Gastroesophageal sphincter (tissue), 4 donors: ENCODE data around the gene LY9. TPM values are rescaled to one million over a fixed set of nuclear protein-coding genes. Genes with fewer than 3 reads are reported as not detected.
"Not testable (repeated sequence)": the region's sequence is repeated elsewhere in the genome, so short reads cannot be mapped to it uniquely, and the experiment has no call there.

Source experiments
- ATAC-seq: fragments of 150-250 bp; one replicate; pipeline ENCODE4 v1.9.1; 2016; ENCODE audit warnings: mild to moderate bottlenecking, moderate library complexity
- H3K27ac ChIP-seq, 4 donors: fragments of 200-600 bp; sonication (generic) in 3 of 4; 1 replicate in 3 of 4; 2 replicates in 1 of 4; pipeline ENCODE4 v1.5.1; 2016 to 2019
- H3K27me3 ChIP-seq: fragments of 200-600 bp; sonication (generic); one replicate; pipeline ENCODE4 v1.5.1; 2019
- H3K36me3 ChIP-seq, 2 donors: fragments of 200-600 bp; sonication (generic); one replicate each; pipeline ENCODE4 v1.5.1; 2019; ENCODE audit warnings: control low read depth in 1 of 2
- H3K4me1 ChIP-seq, 3 donors: fragments of 200-600 bp; sonication (generic); 1 replicate in 2 of 3; 2 replicates in 1 of 3; pipeline ENCODE4 v1.5.1; 2016 to 2019; ENCODE audit warnings: control low read depth in 2 of 3
- H3K4me3 ChIP-seq, 2 donors: fragments of 200-600 bp; sonication (generic); one replicate each; pipeline ENCODE4 v1.5.1; 2019; ENCODE audit warnings: mild to moderate bottlenecking in 1 of 2, moderate library complexity in 1 of 2
- H3K9me3 ChIP-seq, 3 donors: fragments of 200-600 bp; sonication (generic); one replicate each; pipeline ENCODE4 v1.5.1; 2017 to 2019; ENCODE audit warnings: control low read depth in 2 of 3
- EP300 ChIP-seq: sonication (generic); formaldehyde crosslinking; IDR thresholded peaks from one replicate; pipeline ENCODE4 v1.6.1; 2017; ENCODE audit warnings: antibody characterized with exemption, mild to moderate bottlenecking
- POLR2A ChIP-seq, 2 donors: fragments of 450-650 bp; IDR thresholded peaks; one replicate each; pipeline ENCODE4 v1.6.1; 2017; ENCODE audit warnings: antibody characterized with exemption in 2 of 2, mild to moderate bottlenecking in 2 of 2, moderate library complexity in 1 of 2
- POLR2AphosphoS5 ChIP-seq: sonication (generic); formaldehyde crosslinking; IDR thresholded peaks from one replicate; pipeline ENCODE4 v1.6.1; 2017; ENCODE audit warnings: antibody characterized with exemption
- WGBS, 2 donors: methylation state at CpG; one replicate each; pipeline ENCODE4 v1.1.5; 2018; ENCODE audit warnings: low coverage in 1 of 2; 5-methylcytosine and 5-hydroxymethylcytosine counted together
- total RNA-seq, 4 donors: library from RNA; depleted of rRNA; stranded (reverse); fragments of >200 nt; gene quantifications; one replicate each; pipeline ENCODE4 v1.1.0, GENCODE V29; 2016
- TF ChIP-seq, protein P1 (sequence below), 4 experiments: fragments of 200-600 bp in 2 of 4; fragments of 450-650 bp in 2 of 4; sonication (generic) in 1 of 4; IDR thresholded peaks; one replicate each; pipeline ENCODE4 v1.5.1; 2017 to 2019; ENCODE audit warnings: antibody characterized with exemption in 4 of 4, mild to moderate bottlenecking in 2 of 4, moderate library complexity in 2 of 4

LY9 gene
- total RNA-seq, 4 donors from 2014 or later = 0.27 to 2.4 (median 0.62) TPM; not detected in 1

GRCh38 chr1:160864173-160864572 lies 68.2 kb downstream of the LY9 start:
- WGBS, 2 donors = 31 to 71% methylated on average over 1 to 2 of the region's 2 CpGs

DNA sequence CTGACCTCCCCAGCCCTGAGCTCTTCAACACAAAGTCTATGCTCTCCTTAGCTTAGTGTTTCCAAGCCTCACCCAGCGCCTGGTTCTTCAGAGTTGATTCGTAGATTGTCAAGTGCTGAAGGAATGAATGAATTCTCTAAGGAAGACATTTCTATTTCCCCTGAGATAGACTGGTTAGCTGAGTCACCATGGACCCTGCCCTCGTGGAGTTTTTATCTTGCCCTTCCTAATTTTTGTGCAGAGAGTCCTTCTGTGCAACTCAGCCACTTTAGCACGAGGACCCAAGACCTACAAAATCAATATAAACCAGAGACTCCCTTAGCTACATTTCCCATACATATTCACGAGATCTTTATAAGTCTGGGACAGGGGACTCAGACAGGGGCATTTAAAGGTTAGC lies 69.4 kb downstream of the LY9 start:
- no peak overlapping the region for H3K27ac ChIP-seq
- no peaks in the 10 kb centered on the region for H3K4me1 ChIP-seq
- 84 to 91% methylated on average over 2 to 5 of the region's 5 CpGs for WGBS, 2 donors
- no peak overlapping the region for H3K4me3 ChIP-seq
- TF ChIP-seq, protein P1, sequence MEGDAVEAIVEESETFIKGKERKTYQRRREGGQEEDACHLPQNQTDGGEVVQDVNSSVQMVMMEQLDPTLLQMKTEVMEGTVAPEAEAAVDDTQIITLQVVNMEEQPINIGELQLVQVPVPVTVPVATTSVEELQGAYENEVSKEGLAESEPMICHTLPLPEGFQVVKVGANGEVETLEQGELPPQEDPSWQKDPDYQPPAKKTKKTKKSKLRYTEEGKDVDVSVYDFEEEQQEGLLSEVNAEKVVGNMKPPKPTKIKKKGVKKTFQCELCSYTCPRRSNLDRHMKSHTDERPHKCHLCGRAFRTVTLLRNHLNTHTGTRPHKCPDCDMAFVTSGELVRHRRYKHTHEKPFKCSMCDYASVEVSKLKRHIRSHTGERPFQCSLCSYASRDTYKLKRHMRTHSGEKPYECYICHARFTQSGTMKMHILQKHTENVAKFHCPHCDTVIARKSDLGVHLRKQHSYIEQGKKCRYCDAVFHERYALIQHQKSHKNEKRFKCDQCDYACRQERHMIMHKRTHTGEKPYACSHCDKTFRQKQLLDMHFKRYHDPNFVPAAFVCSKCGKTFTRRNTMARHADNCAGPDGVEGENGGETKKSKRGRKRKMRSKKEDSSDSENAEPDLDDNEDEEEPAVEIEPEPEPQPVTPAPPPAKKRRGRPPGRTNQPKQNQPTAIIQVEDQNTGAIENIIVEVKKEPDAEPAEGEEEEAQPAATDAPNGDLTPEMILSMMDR (IDR thresholded peaks at IDR 0.05) = no peak
- no peak for TF ChIP-seq POLR2A (IDR thresholded peaks at IDR 0.05)
- no peak for TF ChIP-seq EP300
- no peak for TF ChIP-seq POLR2AphosphoS5
- no peaks in the 10 kb centered on the region for H3K9me3 ChIP-seq
- no peak for ATAC-seq
- peaks cover 10% of the 10 kb centered on the region for H3K27me3 ChIP-seq
- no peaks in the 10 kb centered on the region for H3K36me3 ChIP-seq

More at GRCh38 chr1:160864173-160864572, 68.2 kb downstream of the LY9 start:
- peaks cover 10% of the 10 kb centered on the region for H3K27me3 ChIP-seq
- no peaks in the 10 kb centered on the region for H3K36me3 ChIP-seq
- no peak for ATAC-seq
- H3K27ac ChIP-seq = no peak overlapping the region
- TF ChIP-seq EP300 (no peak), POLR2A (IDR thresholded peaks at IDR 0.05) (no peak), POLR2AphosphoS5 (no peak)
- TF ChIP-seq, protein P1 (IDR thresholded peaks at IDR 0.05) = no peak
- H3K9me3 ChIP-seq = no peaks in the 10 kb centered on the region
- H3K4me3 ChIP-seq = no peak overlapping the region
- no peaks in the 10 kb centered on the region for H3K4me1 ChIP-seq

- ATAC-seq = no peak
Measured at GRCh38 chr1:160866001-160866694, 70.2 kb downstream of the LY9 start.

DNA sequence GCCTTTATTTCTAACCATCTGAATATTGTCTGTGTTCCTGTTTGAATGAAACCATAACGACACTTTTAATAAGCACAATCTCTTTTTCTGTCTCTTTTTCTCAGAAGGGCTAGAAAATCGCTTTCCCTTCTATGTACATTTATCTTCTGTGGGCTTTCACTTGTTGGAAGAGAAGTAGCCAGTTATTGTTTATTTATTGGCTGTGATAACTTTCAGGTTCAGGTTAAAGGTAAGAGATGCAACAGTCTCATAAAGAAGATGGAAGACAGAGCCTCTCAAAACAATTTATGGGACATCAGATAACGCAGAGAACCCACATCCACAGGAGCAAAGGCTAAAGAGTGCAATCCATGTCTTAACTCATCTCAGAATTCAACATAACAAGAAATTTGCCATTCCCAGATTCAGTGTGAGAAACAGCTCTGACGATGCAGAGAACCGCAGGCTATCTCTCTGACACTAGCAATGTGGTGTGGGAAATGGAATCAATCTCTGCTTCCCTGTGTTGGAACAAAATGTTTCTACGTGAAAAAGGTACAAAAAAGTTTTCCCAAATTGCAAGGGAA lies 70.8 kb downstream of the LY9 start:
- H3K27me3 ChIP-seq = peaks cover 10% of the 10 kb centered on the region
- 29 to 43% methylated on average over 6 of the region's 6 CpGs for WGBS, 2 donors
- no peak overlapping the region for H3K4me3 ChIP-seq
- H3K4me1 ChIP-seq = no peaks in the 10 kb centered on the region
- no peak for ATAC-seq
- H3K36me3 ChIP-seq = no peaks in the 10 kb centered on the region
- TF ChIP-seq POLR2A (IDR thresholded peaks at IDR 0.05) = no peak
- TF ChIP-seq EP300 = no peak
- TF ChIP-seq, protein P1 (IDR thresholded peaks at IDR 0.05) = no peak
- TF ChIP-seq POLR2AphosphoS5 = no peak
- H3K27ac ChIP-seq = no peak overlapping the region
- H3K9me3 ChIP-seq = no peaks in the 10 kb centered on the region

More at GRCh38 chr1:160866001-160866694, 70.2 kb downstream of the LY9 start:
- no peak overlapping the region for H3K27ac ChIP-seq
- H3K4me3 ChIP-seq = no peak overlapping the region
- H3K4me1 ChIP-seq = no peaks in the 10 kb centered on the region
- H3K36me3 ChIP-seq = no peaks in the 10 kb centered on the region
- TF ChIP-seq POLR2A (IDR thresholded peaks at IDR 0.05) = no peak
- no peak for TF ChIP-seq EP300
- TF ChIP-seq, protein P1 (IDR thresholded peaks at IDR 0.05) = no peak
- TF ChIP-seq POLR2AphosphoS5 = no peak
- H3K27me3 ChIP-seq = peaks cover 10% of the 10 kb centered on the region
- no peaks in the 10 kb centered on the region for H3K9me3 ChIP-seq

DNA sequence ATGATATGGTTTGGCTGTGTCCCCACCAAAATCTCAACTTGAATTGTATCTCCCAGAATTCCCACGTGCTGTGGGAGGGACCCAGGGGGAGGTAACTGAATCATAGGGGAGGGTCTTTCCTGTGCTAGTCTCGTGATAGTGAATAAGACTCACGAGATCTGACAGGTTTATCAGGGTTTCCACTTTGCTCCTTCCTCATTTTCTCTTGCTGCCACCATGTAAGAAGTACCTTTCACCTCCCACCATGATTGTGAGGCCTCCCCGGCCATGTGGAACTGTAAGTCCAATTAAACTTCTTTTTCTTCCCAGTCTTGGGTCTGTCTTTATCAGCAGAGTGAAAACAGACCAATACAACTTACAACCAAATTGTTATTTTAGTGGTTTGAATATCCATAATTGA lies 71.7 kb downstream of the LY9 start:
- H3K36me3 ChIP-seq, H3K4me1 ChIP-seq, H3K27ac ChIP-seq, H3K9me3 ChIP-seq, ATAC-seq, H3K4me3 ChIP-seq, H3K27me3 ChIP-seq: not testable (repeated sequence)
- WGBS, 2 donors = 5 to 15% methylated on average over 3 to 4 of the region's 4 CpGs
